HCT116 (cell line): Measurements from ENCODE around the gene GABRP. TPM values are rescaled to one million over a fixed set of nuclear protein-coding genes. Genes with fewer than 3 reads are reported as not detected.

ENCODE experiments used
- ATAC-seq: fragments of 200-7000 bp; cut with Tn5 transposase; 2 replicates; pipeline ENCODE4 v1.9.1; 2020; ENCODE audit warnings: mild to moderate bottlenecking, moderate library complexity
- BruUV-seq: library from RNA; stranded (reverse); fragments of 400-500 nt; replicated peaks from 2 replicates; lab custom pipeline; 2021; lab: Mats Ljungman, UMichigan
- CTCF ChIA-PET: fragments of 300-600 bp; sonication (Branson Sonifier 250); formaldehyde crosslinking; loops from one replicate; lab custom pipeline; 2021; ENCODE audit warnings: antibody characterized with exemption; lab: Charles Lee
- POLR2A ChIA-PET: fragments of 300-600, 350-600 bp; sonication (Branson Sonifier 250); formaldehyde crosslinking; loops from one replicate; lab custom pipeline; 2021; ENCODE audit warnings: antibody characterized with exemption; lab: Charles Lee
- RAD21 ChIA-PET, 2 experiments: fragments of 300-600 bp; sonication (Branson Sonifier 250); formaldehyde crosslinking; loops; one replicate each; lab custom pipeline; 2023; ENCODE audit warnings: low total read pairs in 2 of 2; ENCODE audit not compliant: uncharacterized antibody in 2 of 2, unreplicated experiment in 2 of 2, low non-redundant PET in 1 of 2; lab: Charles Lee
- DNase-seq: peaks from one replicate; pipeline ENCODE4 v3.0.0-alpha.2; 2010; ENCODE audit warnings: low read depth, low spot score
- H2AFZ ChIP-seq: fragments of 200-600 bp; shearing (Covaris generic), sonication (generic); 2 replicates; pipeline ENCODE4 v1.6.1; 2017; ENCODE audit warnings: low read depth, mixed run types, mixed read lengths, antibody characterized with exemption, low read length; ENCODE audit not compliant: poor library complexity, severe bottlenecking
- H3K27ac ChIP-seq: 2 replicates; pipeline ENCODE4 v1.5.1; 2012; ENCODE audit warnings: low read depth, low read length
- H3K27me3 ChIP-seq: fragments of 200-600 bp; sonication (generic); 2 replicates; pipeline ENCODE4 v1.6.1; 2016; ENCODE audit warnings: mixed run types, low read length, mixed read lengths; ENCODE audit not compliant: insufficient read depth
- H3K36me3 ChIP-seq, 2 experiments: fragments of 200-500 bp in 1 of 2; fragments of 200-600 bp in 1 of 2; sonication (Bioruptor generic) in 1 of 2; sonication (generic) in 1 of 2; 2 replicates each; pipeline versions ENCODE4 v1.5.1 to v1.6.1; 2014 to 2016; ENCODE audit warnings: low read length in 2 of 2, inconsistent platforms in 1 of 2, mixed read lengths in 1 of 2, mixed run types in 1 of 2; ENCODE audit not compliant: insufficient read depth in 2 of 2, control insufficient read depth in 1 of 2
- H3K4me1 ChIP-seq, 2 experiments: fragments of 200-600 bp in 1 of 2; sonication (generic) in 1 of 2; 2 replicates each; pipeline versions ENCODE4 v1.5.1 to v1.6.1; 2012 to 2017; ENCODE audit warnings: low read length in 2 of 2, inconsistent platforms in 1 of 2, mild to moderate bottlenecking in 1 of 2, mixed read lengths in 1 of 2, mixed run types in 1 of 2, moderate library complexity in 1 of 2; ENCODE audit not compliant: insufficient read depth in 2 of 2, control insufficient read depth in 1 of 2
- H3K4me2 ChIP-seq: fragments of 200-600 bp; sonication (generic); 2 replicates; pipeline ENCODE4 v1.6.1; 2017; ENCODE audit warnings: mixed run types, low read length, mixed read lengths
- H3K4me3 ChIP-seq, 2 experiments: fragments of 200-600 bp in 1 of 2; sonication (generic) in 1 of 2; replicated peaks in 1 of 2; 2 replicates each; pipeline ENCODE4 v1.5.1; 2011 to 2016; ENCODE audit warnings: low read length in 2 of 2, control low read depth in 1 of 2, low read depth in 1 of 2, mild to moderate bottlenecking in 1 of 2, mixed read lengths in 1 of 2, mixed run types in 1 of 2
- H3K79me2 ChIP-seq: fragments of 200-600 bp; sonication (generic); 2 replicates; pipeline ENCODE4 v1.6.1; 2017; ENCODE audit warnings: mild to moderate bottlenecking, mixed run types, low read length, moderate library complexity, mixed read lengths; ENCODE audit not compliant: insufficient read depth
- H3K9ac ChIP-seq: fragments of 200-600 bp; sonication (generic); 2 replicates; pipeline ENCODE4 v1.6.1; 2016; ENCODE audit warnings: low read length, mixed read lengths
- H3K9me2 ChIP-seq: fragments of 200-600 bp; sonication (generic), shearing (Covaris generic); 2 replicates; pipeline ENCODE4 v1.6.1; 2017; ENCODE audit warnings: mixed run types, mild to moderate bottlenecking, moderate library complexity; ENCODE audit not compliant: insufficient read depth
- H3K9me3 ChIP-seq, 2 experiments: fragments of 200-500 bp in 1 of 2; fragments of 200-600 bp in 1 of 2; sonication (Bioruptor generic) in 1 of 2; sonication (generic) in 1 of 2; 2 replicates each; pipeline ENCODE4 v1.6.1; 2014 to 2017; ENCODE audit warnings: low read length in 2 of 2, mixed read lengths in 2 of 2, inconsistent platforms in 1 of 2, low read depth in 1 of 2, mild to moderate bottlenecking in 1 of 2, mixed run types in 1 of 2, moderate library complexity in 1 of 2; ENCODE audit not compliant: control insufficient read depth in 1 of 2, insufficient read depth in 1 of 2
- H4K20me1 ChIP-seq: fragments of 200-600 bp; sonication (generic), shearing (Covaris generic); 2 replicates; pipeline ENCODE4 v1.6.1; 2017; ENCODE audit warnings: mixed run types, mild to moderate bottlenecking, moderate library complexity; ENCODE audit not compliant: insufficient read depth
- CEBPB ChIP-seq: IDR thresholded peaks from 2 replicates; pipeline ENCODE4 v1.6.1; 2012; ENCODE audit warnings: low read depth
- EGR1 ChIP-seq: IDR thresholded peaks from 2 replicates; pipeline ENCODE4 v1.6.1; 2012; ENCODE audit warnings: low read depth
- ELF1 ChIP-seq: IDR thresholded peaks from 2 replicates; pipeline ENCODE4 v1.6.1; 2012; ENCODE audit warnings: low read depth, borderline replicate concordance
- EZH2 ChIP-seq: fragments of 200-600 bp; sonication (generic); IDR thresholded peaks from 2 replicates; pipeline ENCODE4 v1.6.1; 2017; ENCODE audit warnings: antibody characterized with exemption, mixed run types
- EZH2phosphoT487 ChIP-seq: fragments of 200-600 bp; IDR thresholded peaks from 2 replicates; pipeline ENCODE4 v1.6.1; 2018; ENCODE audit warnings: antibody characterized with exemption, borderline replicate concordance
- JUND ChIP-seq: IDR thresholded peaks from 2 replicates; pipeline ENCODE4 v1.6.1; 2012
- POLR2A ChIP-seq: IDR thresholded peaks from 2 replicates; pipeline ENCODE4 v1.7.0; 2011; ENCODE audit warnings: borderline replicate concordance; ENCODE audit not compliant: insufficient read depth, insufficient read length; ENCODE audit errors: extremely low read depth
- RAD21 ChIP-seq: IDR thresholded peaks from 2 replicates; pipeline ENCODE4 v1.6.1; 2012; ENCODE audit warnings: low read depth, mild to moderate bottlenecking
- ZBTB33 ChIP-seq: IDR thresholded peaks from 2 replicates; pipeline ENCODE4 v1.6.1; 2011; ENCODE audit warnings: mild to moderate bottlenecking, low read length, moderate library complexity; ENCODE audit not compliant: insufficient replicate concordance; ENCODE audit errors: extremely low read depth
- intact Hi-C: fragments of 100-400 bp; cut with micrococcal nuclease; formaldehyde crosslinking; loops from 2 replicates; pipeline ENCODE4 v1.10.0; 2022
- total RNA-seq: library from RNA; stranded (reverse); gene quantifications from one replicate; pipeline ENCODE4 v1.2.1, GENCODE V29; 2021; ENCODE audit not compliant: unreplicated experiment
- TF ChIP-seq, protein P1 (sequence below): IDR thresholded peaks from 2 replicates; pipeline ENCODE4 v1.6.1; 2012

Gene GABRP
- total RNA-seq, 1 experiment from 2014 or later: not detected

GRCh38 chr5:170749911-170750431 lies 33.6 kb upstream of the GABRP start (continued):
- TF ChIP-seq EZH2phosphoT487 (no peak), RAD21 (no peak), JUND (no peak), CEBPB (no peak), EGR1 (no peak)

- intact Hi-C loops: no loop called here
- H2AFZ ChIP-seq: no peak overlapping the region
- CTCF ChIA-PET: interaction anchor here (9.5 kb wide), 1 partner anchor 41 kb away, joined by 113 read pairs; no protein-coding TSS in a partner anchor
- no peak overlapping the region for H3K4me3 ChIP-seq
- peaks cover 13% of the 10 kb centered on the region; the same call in 1 of the 2 replicates for H3K27me3 ChIP-seq
- ATAC-seq (no peak), DNase-seq (no peak)
- no peak overlapping the region for H3K4me2 ChIP-seq
- H3K36me3 ChIP-seq: no peaks in the 10 kb centered on the region
- H3K4me1 ChIP-seq: no peaks in the 10 kb centered on the region
- H3K79me2 ChIP-seq: no peaks in the 10 kb centered on the region
- POLR2A ChIA-PET: no interaction called here
- no peak overlapping the region for H3K9ac ChIP-seq
- H4K20me1 ChIP-seq: no peaks in the 10 kb centered on the region
- no peaks in the 10 kb centered on the region for H3K9me2 ChIP-seq
- BruUV-seq: no TSS peak
- no peak overlapping the region for H3K27ac ChIP-seq
- TF ChIP-seq ELF1: no peak
- no peak for TF ChIP-seq POLR2A
- no peak for TF ChIP-seq ZBTB33
- no peak for TF ChIP-seq EZH2
- TF ChIP-seq, protein P1, sequence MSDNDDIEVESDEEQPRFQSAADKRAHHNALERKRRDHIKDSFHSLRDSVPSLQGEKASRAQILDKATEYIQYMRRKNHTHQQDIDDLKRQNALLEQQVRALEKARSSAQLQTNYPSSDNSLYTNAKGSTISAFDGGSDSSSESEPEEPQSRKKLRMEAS: no peak
- TF ChIP-seq EZH2phosphoT487: no peak
- RAD21 ChIA-PET: no interaction called here
- no peaks in the 10 kb centered on the region for H3K9me3 ChIP-seq
These were observed 32.7 kb upstream of the GABRP start for GRCh38 chr5:170750791-170751190.
